ENCODE data around the gene PIGU.

- TF ChIP-seq CTCF (IDR thresholded peaks at IDR 0.05), result no peak
- no peak for TF ChIP-seq POLR2A (IDR thresholded peaks at IDR 0.05)
Observed at GRCh38 chr20:34575271-34575670, 101.6 kb downstream of the PIGU start.
